IPS-20b (cell line): ENCODE results near the gene KIF18B.
"Not testable (repeated sequence)": the region's sequence is repeated elsewhere in the genome, so short reads cannot be mapped to it uniquely, and the experiment has no call there.

Experiments
- H3K27ac ChIP-seq: one replicate; pipeline ENCODE4 v1.5.1; 2013; ENCODE audit warnings: low read length
- H3K27me3 ChIP-seq: 2 replicates; pipeline ENCODE4 v1.6.1; 2013; ENCODE audit warnings: mild to moderate bottlenecking, low read length, inconsistent platforms; ENCODE audit not compliant: insufficient read depth
- H3K36me3 ChIP-seq: 2 replicates; pipeline ENCODE4 v1.6.1; 2013; ENCODE audit warnings: low read depth, mild to moderate bottlenecking, inconsistent platforms, low read length, moderate library complexity; ENCODE audit not compliant: insufficient read depth
- H3K4me1 ChIP-seq: 2 replicates; pipeline ENCODE4 v1.6.1; 2013; ENCODE audit warnings: mild to moderate bottlenecking, control low read depth, inconsistent platforms, low read length, moderate library complexity; ENCODE audit not compliant: insufficient read depth
- H3K4me3 ChIP-seq: 2 replicates; pipeline ENCODE4 v1.5.1; 2013; ENCODE audit warnings: mild to moderate bottlenecking, low read length, inconsistent platforms
- H3K9ac ChIP-seq: 2 replicates; pipeline ENCODE4 v1.6.1; 2013; ENCODE audit warnings: low read depth, mild to moderate bottlenecking, inconsistent platforms, low read length, moderate library complexity
- H3K9me3 ChIP-seq: 2 replicates; pipeline ENCODE4 v1.6.1; 2013; ENCODE audit warnings: mild to moderate bottlenecking, low read depth, low read length, inconsistent platforms; ENCODE audit not compliant: insufficient read depth

Gene KIF18B

DNA sequence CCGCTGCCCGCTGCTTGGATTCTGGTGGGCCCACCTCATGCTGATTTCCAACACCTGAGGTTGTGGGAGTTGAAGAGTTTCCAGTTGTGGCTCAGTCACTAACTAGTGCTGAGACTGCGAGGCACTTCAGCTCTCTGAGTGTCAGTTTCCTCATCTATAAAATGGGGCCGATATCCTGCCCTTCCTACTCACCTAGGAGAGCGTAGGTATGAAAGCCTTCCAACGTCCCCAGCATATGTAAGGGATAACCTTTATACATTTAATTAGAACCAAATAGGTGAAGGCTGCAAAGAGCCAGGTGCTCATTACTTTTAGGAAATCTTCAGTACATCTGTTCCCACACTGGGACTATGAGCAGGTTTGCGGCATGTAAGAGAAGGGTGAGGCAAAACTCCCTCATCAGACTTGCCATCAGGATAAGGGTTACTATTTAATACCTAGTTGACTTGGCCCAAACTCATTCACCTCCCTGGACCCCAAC lies 782 bp upstream of the KIF18B start:
- Histone ChIP-seq H3K9me3 (no peaks in the 10 kb centered on the region), H3K9ac (peak overlapping the region; percentile 97; the same call in 1 of the 2 replicates), H3K4me3 (peak overlapping the region; percentile 97), H3K4me1 (0 out of 2 replicates have a peak, but pooled peaks cover 3% of the 10 kb centered on the region), H3K36me3 (peaks cover 18% of the 10 kb centered on the region; the same call in 1 of the 2 replicates), H3K27ac (no peak overlapping the region), H3K27me3 (no peaks in the 10 kb centered on the region; the same call in 1 of the 2 replicates)

- Histone ChIP-seq H3K36me3 (peaks cover 22% of the 10 kb centered on the region), H3K4me3 (peak overlapping the region; percentile 97; the same call in 1 of the 2 replicates)
- not testable (repeated sequence) for H3K4me1 ChIP-seq, H3K27me3 ChIP-seq, H3K27ac ChIP-seq, H3K9me3 ChIP-seq, H3K9ac ChIP-seq
These were observed 1.9 kb downstream of the KIF18B start for GRCh38 chr17:44945652-44946051.

DNA sequence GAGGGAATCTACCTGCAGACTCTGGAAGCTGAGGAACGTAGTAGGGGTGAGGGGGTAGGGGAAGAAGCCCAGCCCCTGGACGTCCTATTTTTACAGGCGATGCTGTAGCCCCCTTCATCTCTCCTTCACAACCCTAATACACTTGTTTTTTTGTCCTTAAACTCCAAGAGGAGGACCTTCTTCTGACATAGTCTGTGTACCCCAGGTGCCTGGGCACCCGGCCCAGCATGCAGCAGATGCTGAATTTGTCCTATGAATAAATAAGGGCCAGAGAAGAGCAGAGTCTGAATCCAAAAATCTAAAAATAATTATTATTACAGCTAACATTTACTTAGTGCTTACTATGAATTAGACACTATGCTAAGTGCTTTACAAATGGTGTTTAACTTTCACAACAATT lies 5.1 kb downstream of the KIF18B start:
- Histone ChIP-seq H3K27me3 (no peaks in the 10 kb centered on the region), H3K36me3 (peaks cover 26% of the 10 kb centered on the region), H3K9me3 (no peaks in the 10 kb centered on the region), H3K27ac (no peak overlapping the region), H3K4me3 (no peak overlapping the region), H3K4me1 (0 out of 2 replicates have a peak, but pooled peaks cover 3% of the 10 kb centered on the region), H3K9ac (no peak overlapping the region)

DNA sequence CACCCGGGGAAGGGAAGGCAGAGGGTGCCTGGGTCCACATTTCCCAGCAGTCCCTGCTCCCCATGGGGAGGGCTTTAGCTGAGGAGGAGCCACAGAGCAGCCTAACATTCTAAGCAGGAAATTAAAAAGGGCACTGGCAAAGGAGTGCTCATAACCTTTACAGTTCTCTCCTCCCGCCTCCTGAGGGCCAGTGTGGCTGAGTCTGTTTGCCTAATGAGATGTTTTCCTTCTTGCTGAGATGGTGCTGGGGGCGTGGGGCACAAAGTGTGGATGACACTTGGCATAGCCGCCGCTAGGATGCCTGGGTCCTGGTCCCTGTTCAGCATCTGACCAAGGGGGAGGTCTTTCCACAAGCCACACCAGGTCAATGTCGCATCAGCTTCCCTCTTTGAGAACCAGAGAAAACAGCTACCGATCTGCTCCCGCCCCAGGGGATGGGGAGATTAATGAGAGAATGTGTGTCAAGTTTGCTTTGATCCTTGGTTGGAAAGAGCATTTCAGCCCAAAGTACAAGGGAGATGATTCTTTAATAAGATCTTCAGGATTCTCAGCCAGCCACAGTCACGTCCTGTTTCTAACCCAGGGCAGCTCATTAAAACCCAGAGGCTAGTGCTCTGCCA lies 5.8 kb downstream of the KIF18B start:
- H3K4me1 ChIP-seq, result 0 out of 2 replicates have a peak, but pooled peaks cover 3% of the 10 kb centered on the region
- H3K27ac ChIP-seq, result no peak overlapping the region
- H3K36me3 ChIP-seq, result peaks cover 30% of the 10 kb centered on the region
- no peaks in the 10 kb centered on the region for H3K27me3 ChIP-seq
- no peaks in the 10 kb centered on the region for H3K9me3 ChIP-seq
- no peak overlapping the region for H3K4me3 ChIP-seq
- H3K9ac ChIP-seq, result no peak overlapping the region

DNA sequence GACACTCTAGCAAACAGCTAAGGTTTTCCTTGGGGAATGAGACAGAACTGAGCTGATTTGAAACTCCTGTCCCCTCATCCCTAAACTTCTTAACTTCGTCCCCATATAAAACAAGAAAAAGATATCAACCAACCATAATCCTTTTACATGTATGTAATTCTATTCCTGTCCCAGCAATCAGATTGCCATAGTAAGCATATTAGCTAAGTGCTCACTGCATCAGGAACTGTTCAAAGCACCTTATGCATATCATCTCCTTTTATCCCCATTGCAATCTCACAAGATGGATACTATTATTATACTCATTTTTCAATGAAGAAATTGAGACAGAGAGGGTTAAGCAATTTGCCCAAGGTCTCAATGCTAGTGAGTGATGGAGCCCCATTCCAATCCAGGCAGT lies 6.8 kb downstream of the KIF18B start:
- no peaks in the 10 kb centered on the region for H3K9me3 ChIP-seq
- H3K4me1 ChIP-seq, result no peaks in the 10 kb centered on the region
- H3K36me3 ChIP-seq, result peaks cover 35% of the 10 kb centered on the region
- no peak overlapping the region for H3K9ac ChIP-seq
- no peak overlapping the region for H3K4me3 ChIP-seq
- no peak overlapping the region for H3K27ac ChIP-seq
- no peaks in the 10 kb centered on the region for H3K27me3 ChIP-seq

DNA sequence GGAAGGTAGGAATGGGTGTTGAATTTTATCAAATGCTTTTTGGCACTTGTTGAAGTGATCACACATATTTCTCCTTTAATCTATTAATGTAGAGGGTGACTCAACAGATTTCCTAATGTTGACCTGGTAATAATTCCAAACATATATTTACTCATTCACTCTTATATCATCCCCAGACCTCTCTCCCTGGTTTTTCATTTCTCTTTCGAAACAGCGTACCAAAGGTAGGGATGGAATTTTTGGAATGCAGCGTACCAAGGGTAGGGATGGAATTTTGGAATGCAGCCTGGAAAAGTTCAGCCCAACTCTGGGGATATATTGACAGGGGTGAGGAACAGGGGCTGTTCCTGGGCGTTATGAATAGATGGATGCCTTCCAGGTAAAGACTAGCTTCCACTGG lies 7.3 kb downstream of the KIF18B start:
- no peaks in the 10 kb centered on the region for H3K4me1 ChIP-seq
- no peak overlapping the region for H3K9ac ChIP-seq
- no peak overlapping the region for H3K27ac ChIP-seq
- no peaks in the 10 kb centered on the region for H3K27me3 ChIP-seq
- peaks cover 38% of the 10 kb centered on the region for H3K36me3 ChIP-seq
- no peaks in the 10 kb centered on the region for H3K9me3 ChIP-seq
- no peak overlapping the region for H3K4me3 ChIP-seq

DNA sequence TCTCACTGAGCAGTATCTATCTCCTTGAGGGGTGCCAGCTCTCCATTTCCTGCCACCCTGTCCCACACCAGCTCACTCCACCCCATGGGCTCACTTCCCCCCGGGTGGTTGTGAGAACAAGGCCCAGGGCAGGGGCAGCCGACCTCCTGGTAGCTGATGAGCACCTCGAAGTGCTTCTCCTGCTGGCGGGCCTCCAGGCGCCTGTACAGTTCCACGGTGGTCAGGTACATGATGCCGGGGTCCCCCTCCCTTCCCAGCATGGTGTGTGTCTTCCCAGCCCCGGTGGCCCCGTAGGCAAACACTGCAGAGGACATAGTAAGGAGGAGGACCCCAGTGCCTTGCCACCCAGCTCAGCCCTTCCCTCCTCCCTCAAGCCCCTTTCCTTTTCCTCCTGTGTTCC lies 12.5 kb downstream of the KIF18B start:
- Histone ChIP-seq H3K36me3 (peaks cover 68% of the 10 kb centered on the region), H3K4me3 (no peak overlapping the region), H3K9me3 (no peaks in the 10 kb centered on the region), H3K27me3 (no peaks in the 10 kb centered on the region), H3K27ac (no peak overlapping the region), H3K9ac (no peak overlapping the region), H3K4me1 (no peaks in the 10 kb centered on the region)

DNA sequence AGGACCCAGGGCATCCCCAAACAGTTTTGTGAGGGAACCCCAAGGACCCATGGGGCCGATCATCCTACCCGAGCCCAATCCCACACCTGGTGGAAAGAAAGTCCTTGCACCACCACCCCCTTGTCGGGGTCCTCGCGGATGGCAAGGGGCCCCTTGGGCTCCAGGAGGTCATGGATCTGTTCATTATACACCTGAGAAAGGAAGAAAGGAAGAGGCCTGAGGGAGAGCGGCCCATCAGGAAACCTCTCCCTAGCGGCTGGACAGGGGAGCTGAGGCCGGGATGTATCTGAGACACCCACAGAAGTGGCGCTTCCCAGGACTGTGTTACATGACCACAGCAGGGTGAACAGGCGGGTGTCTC lies 12.8 kb downstream of the KIF18B start:
- Histone ChIP-seq H3K4me1 (no peaks in the 10 kb centered on the region), H3K27me3 (no peaks in the 10 kb centered on the region), H3K27ac (no peak overlapping the region), H3K9ac (no peak overlapping the region), H3K4me3 (no peak overlapping the region), H3K9me3 (no peaks in the 10 kb centered on the region), H3K36me3 (peaks cover 72% of the 10 kb centered on the region)

DNA sequence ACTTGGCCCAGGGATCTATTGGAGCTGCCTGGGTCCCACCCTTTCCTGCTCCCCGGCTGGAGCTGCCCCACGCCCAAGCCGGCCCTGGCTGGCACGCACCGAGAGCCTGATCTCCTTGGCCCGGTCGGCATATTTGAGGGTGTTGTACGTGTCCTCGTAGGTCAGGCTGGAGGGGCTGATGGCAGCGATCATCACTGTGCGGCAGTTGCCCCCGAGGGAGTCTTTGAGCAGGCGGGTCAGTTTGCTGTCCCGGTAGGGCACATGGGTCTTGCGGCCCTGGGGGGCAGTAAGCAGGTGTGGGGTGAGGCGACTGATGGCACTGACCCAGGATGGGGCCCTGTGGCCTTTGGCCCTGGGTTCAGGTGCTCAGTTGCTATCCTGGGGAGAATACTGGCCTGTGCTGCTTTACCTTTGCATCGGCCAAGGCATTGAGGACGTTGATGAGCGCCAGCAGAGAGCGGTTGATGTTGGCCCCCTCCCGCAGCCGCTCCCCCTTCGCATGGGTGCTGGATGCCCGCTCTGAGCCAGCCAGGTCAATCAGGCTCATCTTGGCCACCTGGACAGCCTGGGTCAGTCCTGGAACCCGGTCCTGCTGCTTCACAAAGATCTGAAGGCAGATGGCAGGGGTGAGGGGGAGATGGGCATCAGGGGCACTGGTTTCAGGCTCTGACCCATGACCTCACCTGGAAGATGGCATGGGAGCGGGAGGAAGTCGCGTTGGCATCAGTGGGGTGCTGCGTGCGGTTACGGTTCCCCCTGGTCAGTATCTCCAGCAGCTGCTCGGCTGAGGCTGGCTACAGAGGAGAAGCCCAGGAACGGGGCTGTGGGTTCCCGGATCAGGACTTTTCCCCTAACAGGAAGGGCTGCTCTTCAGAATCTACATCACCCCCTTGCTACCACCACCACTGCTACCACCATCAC lies 13.5 kb downstream of the KIF18B start:
- Histone ChIP-seq H3K4me1 (no peaks in the 10 kb centered on the region), H3K27me3 (no peaks in the 10 kb centered on the region), H3K9ac (no peak overlapping the region), H3K36me3 (peaks cover 79% of the 10 kb centered on the region), H3K27ac (no peak overlapping the region), H3K4me3 (no peak overlapping the region), H3K9me3 (no peaks in the 10 kb centered on the region)

- Histone ChIP-seq H3K36me3 (peaks cover 88% of the 10 kb centered on the region), H3K9ac (no peak overlapping the region), H3K9me3 (no peaks in the 10 kb centered on the region), H3K27ac (no peak overlapping the region), H3K4me3 (no peak overlapping the region), H3K27me3 (no peaks in the 10 kb centered on the region), H3K4me1 (no peaks in the 10 kb centered on the region)
These were observed 14.8 kb downstream of the KIF18B start for GRCh38 chr17:44932787-44933097.

DNA sequence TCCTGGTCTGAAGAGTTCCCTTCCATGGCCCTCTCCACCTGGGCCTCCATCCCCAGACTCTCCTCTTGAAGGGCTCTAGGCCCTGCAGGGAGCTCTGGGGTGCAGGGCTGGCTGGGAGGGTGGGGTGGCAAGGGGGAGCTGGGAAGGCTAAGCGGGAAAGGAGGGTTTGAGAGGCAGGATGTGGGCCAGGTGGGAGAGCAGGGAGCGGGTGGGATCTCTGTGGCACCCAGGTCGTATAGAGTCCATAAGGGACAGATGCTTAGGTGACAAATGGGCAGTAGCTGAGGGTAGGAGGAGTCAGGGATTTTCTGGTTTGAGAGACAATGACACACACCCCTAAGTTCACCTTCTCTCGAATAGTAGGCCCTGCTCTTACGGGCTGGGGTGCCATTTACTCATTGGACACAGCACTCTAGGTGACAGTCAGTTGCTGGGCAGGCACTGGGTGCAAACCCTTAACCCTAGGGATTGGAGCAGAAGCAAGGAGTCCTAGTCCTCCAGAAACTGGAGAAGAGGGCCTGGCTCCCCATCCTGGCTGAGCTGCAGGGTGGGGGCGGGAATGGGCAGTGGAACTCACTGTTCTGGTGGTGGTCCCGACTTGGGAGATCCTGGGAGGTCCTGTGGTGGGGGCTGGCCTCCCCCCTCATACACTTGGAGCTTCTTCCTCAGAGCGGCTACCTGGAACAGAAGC lies 15.3 kb downstream of the KIF18B start:
- Histone ChIP-seq H3K27me3 (no peaks in the 10 kb centered on the region), H3K27ac (no peak overlapping the region), H3K4me3 (no peak overlapping the region), H3K9me3 (no peaks in the 10 kb centered on the region), H3K9ac (no peak overlapping the region), H3K36me3 (peaks cover 91% of the 10 kb centered on the region), H3K4me1 (no peaks in the 10 kb centered on the region)
